Neuronal stem cell (in vitro differentiated cells): Measurements from ENCODE around the gene OMP.

Source experiments
- DNase-seq: peaks from one replicate; pipeline ENCODE4 v3.0.0-alpha.2; 2013; ENCODE audit warnings: low spot score
- H2AFZ ChIP-seq: one replicate; pipeline ENCODE4 v1.6.1; 2013; ENCODE audit warnings: mild to moderate bottlenecking, low read length, inconsistent platforms
- H2AK5ac ChIP-seq: 2 replicates; pipeline ENCODE4 v1.6.1; 2013; ENCODE audit warnings: low read depth, mild to moderate bottlenecking, inconsistent platforms, low read length, moderate library complexity, mixed read lengths
- H2BK120ac ChIP-seq: 2 replicates; pipeline ENCODE4 v1.6.1; 2013; ENCODE audit warnings: low read depth, mild to moderate bottlenecking, inconsistent platforms, low read length, moderate library complexity, mixed read lengths
- H2BK12ac ChIP-seq: one replicate; pipeline ENCODE4 v1.6.1; 2013; ENCODE audit warnings: low read length, inconsistent platforms
- H2BK15ac ChIP-seq: 2 replicates; pipeline ENCODE4 v1.6.1; 2013; ENCODE audit warnings: mild to moderate bottlenecking, low read length, inconsistent platforms, mixed read lengths
- H2BK5ac ChIP-seq: one replicate; pipeline ENCODE4 v1.6.1; 2013; ENCODE audit warnings: inconsistent platforms, mild to moderate bottlenecking, low read length, moderate library complexity
- H3K14ac ChIP-seq: one replicate; pipeline ENCODE4 v1.6.1; 2013; ENCODE audit warnings: low read length, inconsistent platforms
- H3K18ac ChIP-seq: 2 replicates; pipeline ENCODE4 v1.6.1; 2013; ENCODE audit warnings: low read length, inconsistent platforms
- H3K23ac ChIP-seq: 2 replicates; pipeline ENCODE4 v1.6.1; 2013; ENCODE audit warnings: low read depth, mild to moderate bottlenecking, mixed read lengths, low read length, inconsistent platforms; ENCODE audit not compliant: poor library complexity
- H3K27ac ChIP-seq: replicated peaks from 3 replicates; pipeline ENCODE4 v1.5.1; 2013; ENCODE audit warnings: low read length, inconsistent platforms
- H3K27me3 ChIP-seq, 3 experiments: 2 replicates each; pipeline ENCODE4 v1.6.1; 2013; ENCODE audit warnings: low read length in 3 of 3, mild to moderate bottlenecking in 2 of 3, inconsistent platforms in 1 of 3, low read depth in 1 of 3, mixed read lengths in 1 of 3, moderate library complexity in 1 of 3; ENCODE audit not compliant: control insufficient read depth in 3 of 3, insufficient read depth in 3 of 3
- H3K36me3 ChIP-seq, 2 donors: replicated peaks in 1 of 2; 2 replicates each; pipeline ENCODE4 v1.6.1; 2013; ENCODE audit warnings: low read length in 2 of 2; ENCODE audit not compliant: control insufficient read depth in 2 of 2, insufficient read depth in 2 of 2
- H3K4ac ChIP-seq: 2 replicates; pipeline ENCODE4 v1.6.1; 2013; ENCODE audit warnings: inconsistent platforms, mild to moderate bottlenecking, low read length, moderate library complexity
- H3K4me1 ChIP-seq, 2 donors: 1 replicate in 1 of 2; 2 replicates in 1 of 2; pipeline ENCODE4 v1.6.1; 2013; ENCODE audit warnings: low read length in 2 of 2, low read depth in 1 of 2; ENCODE audit not compliant: control insufficient read depth in 2 of 2, insufficient read depth in 1 of 2
- H3K4me2 ChIP-seq: one replicate; pipeline ENCODE4 v1.6.1; 2013; ENCODE audit warnings: mild to moderate bottlenecking, low read length, inconsistent platforms; ENCODE audit not compliant: insufficient read depth, poor library complexity, severe bottlenecking
- H3K4me3 ChIP-seq, 2 donors: 2 replicates each; pipeline ENCODE4 v1.5.1; 2013; ENCODE audit warnings: low read length in 2 of 2, mild to moderate bottlenecking in 2 of 2, inconsistent platforms in 1 of 2, moderate library complexity in 1 of 2
- H3K79me1 ChIP-seq: one replicate; pipeline ENCODE4 v1.6.1; 2013; ENCODE audit warnings: low read depth, mild to moderate bottlenecking, inconsistent platforms, low read length, moderate library complexity
- H3K9ac ChIP-seq: one replicate; pipeline ENCODE4 v1.6.1; 2013; ENCODE audit warnings: mild to moderate bottlenecking, low read depth, low read length, inconsistent platforms; ENCODE audit not compliant: poor library complexity
- H3K9me3 ChIP-seq, 2 donors: replicated peaks in 1 of 2; 2 replicates each; pipeline versions ENCODE3 to v1.6.1; 2013; ENCODE audit warnings: low read length in 2 of 2, mild to moderate bottlenecking in 2 of 2, inconsistent platforms in 1 of 2, low read depth in 1 of 2, mixed read lengths in 1 of 2, moderate library complexity in 1 of 2; ENCODE audit not compliant: control insufficient read depth in 2 of 2, insufficient read depth in 1 of 2
- H4K8ac ChIP-seq: one replicate; pipeline ENCODE4 v1.6.1; 2013; ENCODE audit warnings: low read depth, mild to moderate bottlenecking, inconsistent platforms, low read length, moderate library complexity
- H4K91ac ChIP-seq: one replicate; pipeline ENCODE4 v1.6.1; 2013; ENCODE audit warnings: low read length, low read depth, mild to moderate bottlenecking, inconsistent platforms; ENCODE audit not compliant: poor library complexity
- WGBS, 2 donors: extraction: QIAGEN DNeasy Blood & Tissue Kit; methylation state at CpG; one replicate each; pipeline ENCODE4 v1.1.7; 2013; ENCODE audit warnings: missing lambda C conversion rate in 2 of 2, mixed read lengths in 1 of 2; ENCODE audit not compliant: insufficient read length in 2 of 2, insufficient replicate concordance in 1 of 2; ENCODE audit errors: extremely low coverage in 2 of 2; 5-methylcytosine and 5-hydroxymethylcytosine counted together

OMP gene

GRCh38 chr11:77074626-77075221 lies 27.9 kb upstream of the OMP start:
- no peak overlapping the region for H3K23ac ChIP-seq
- H2BK5ac ChIP-seq, result no peak overlapping the region
- no peak overlapping the region for H3K4me3 ChIP-seq
- no peak overlapping the region for H3K9ac ChIP-seq
- H2AFZ ChIP-seq, result no peak overlapping the region
- no CpG with 5 or more reads among the region's 15 CpGs for WGBS, 2 donors
- H3K4me1 ChIP-seq, result peaks cover 3 to 8% of the 10 kb centered on the region in 2 donors
- DNase-seq, result no peak
- H3K9me3 ChIP-seq, result peaks cover 0 to 14% of the 10 kb centered on the region in 2 donors
- peaks cover 2% of the 10 kb centered on the region for H3K79me1 ChIP-seq
- peaks cover 0 to 18% of the 10 kb centered on the region in 2 donors for H3K36me3 ChIP-seq
- H2AK5ac ChIP-seq, result peak overlapping the region; percentile 84
- H3K27ac ChIP-seq, result no peak overlapping the region
- H4K91ac ChIP-seq, result no peak overlapping the region
- no peak overlapping the region for H2BK12ac ChIP-seq
- no peak overlapping the region for H3K4ac ChIP-seq
- H2BK15ac ChIP-seq, result peak overlapping the region; percentile 49
- no peaks in the 10 kb centered on the region for H3K27me3 ChIP-seq
- H3K14ac ChIP-seq, result no peak overlapping the region
- H2BK120ac ChIP-seq, result no peak overlapping the region
- H3K18ac ChIP-seq, result peak overlapping the region; percentile 28
- no peak overlapping the region for H3K4me2 ChIP-seq
- no peak overlapping the region for H4K8ac ChIP-seq

- no peak overlapping the region for H3K4me2 ChIP-seq
- no peak overlapping the region for H2AFZ ChIP-seq
- H2BK15ac ChIP-seq, result no peak overlapping the region
- H2BK12ac ChIP-seq, result no peak overlapping the region
- H4K8ac ChIP-seq, result no peak overlapping the region
- no peak overlapping the region for H2BK5ac ChIP-seq
- WGBS, 2 donors, result no CpG with 5 or more reads among the region's 5 CpGs
- no peak overlapping the region for H3K14ac ChIP-seq
- H3K36me3 ChIP-seq, result peaks cover 0 to 20% of the 10 kb centered on the region in 2 donors
- DNase-seq, result no peak
- H3K23ac ChIP-seq, result peak overlapping the region; percentile 55
- no peak overlapping the region for H3K27ac ChIP-seq
- no peak overlapping the region for H3K4me3 ChIP-seq
- H3K79me1 ChIP-seq, result peaks cover 2% of the 10 kb centered on the region
- no peak overlapping the region for H4K91ac ChIP-seq
- peaks cover under 1 to 14% of the 10 kb centered on the region in 2 donors for H3K9me3 ChIP-seq
- H3K4ac ChIP-seq, result no peak overlapping the region
- H2BK120ac ChIP-seq, result no peak overlapping the region
- H3K4me1 ChIP-seq, result peaks cover 3 to 6% of the 10 kb centered on the region in 2 donors
- H3K9ac ChIP-seq, result peak overlapping the region; percentile 44
- H2AK5ac ChIP-seq, result no peak overlapping the region
- H3K27me3 ChIP-seq, result no peaks in the 10 kb centered on the region
- no peak overlapping the region for H3K18ac ChIP-seq
These were observed 27.2 kb upstream of the OMP start for GRCh38 chr11:77075425-77075905.

DNA sequence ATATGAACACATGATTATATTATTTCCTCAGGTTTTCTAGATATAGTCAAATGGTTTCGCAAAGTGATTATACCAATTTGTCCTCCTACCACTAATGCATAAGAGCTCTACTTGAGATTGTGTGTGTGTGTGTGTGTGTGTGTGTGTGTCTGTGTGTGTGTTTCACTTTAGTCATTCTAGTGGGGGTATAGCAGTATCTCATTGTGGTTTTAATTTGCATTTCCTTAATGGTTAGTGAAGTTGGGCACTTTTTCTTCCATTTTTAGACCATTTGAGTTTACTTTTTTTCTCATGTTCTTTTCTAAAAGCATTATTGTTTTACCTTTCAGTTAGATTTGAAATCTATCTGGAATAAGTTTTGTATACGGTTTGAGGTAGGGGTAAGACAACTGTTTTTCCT lies 23.0 kb upstream of the OMP start:
- H3K23ac ChIP-seq, result no peak overlapping the region

GRCh38 chr11:77080643-77081210 lies 21.9 kb upstream of the OMP start:
- H2BK120ac ChIP-seq, result no peak overlapping the region
- no CpG with 5 or more reads among the region's 2 CpGs for WGBS, 2 donors
- H3K18ac ChIP-seq, result no peak overlapping the region
- no peak overlapping the region for H2AFZ ChIP-seq
- no peak overlapping the region for H2AK5ac ChIP-seq
- peaks cover 0 to under 1% (median 0%) of the 10 kb centered on the region in 3 experiments for H3K27me3 ChIP-seq
- peaks cover 0 to 30% of the 10 kb centered on the region in 2 donors for H3K36me3 ChIP-seq
- H3K9ac ChIP-seq, result no peak overlapping the region
- peak overlapping the region; percentile 17 for H3K14ac ChIP-seq
- H2BK12ac ChIP-seq, result no peak overlapping the region
- no peak overlapping the region for H3K4me2 ChIP-seq
- no peaks in the 10 kb centered on the region for H3K4me1 ChIP-seq
- H2BK15ac ChIP-seq, result no peak overlapping the region
- H3K23ac ChIP-seq, result peak overlapping the region; percentile 67
- H3K4ac ChIP-seq, result no peak overlapping the region
- H3K9me3 ChIP-seq, result peaks cover 2 to 14% of the 10 kb centered on the region in 2 donors
- no peak overlapping the region for H3K4me3 ChIP-seq
- no peak overlapping the region for H3K27ac ChIP-seq
- no peaks in the 10 kb centered on the region for H3K79me1 ChIP-seq
- no peak overlapping the region for H2BK5ac ChIP-seq
- H4K91ac ChIP-seq, result no peak overlapping the region
- peak overlapping the region; percentile 17 for H4K8ac ChIP-seq
- DNase-seq, result no peak

More for the DNA sequence above, 23.0 kb upstream of the OMP start:
- Histone ChIP-seq H2AK5ac (no peak overlapping the region), H2BK12ac (no peak overlapping the region), H3K4me1 (no peaks in the 10 kb centered on the region), H3K79me1 (no peaks in the 10 kb centered on the region), H2AFZ (no peak overlapping the region), H3K36me3 (peaks cover 0 to 24% of the 10 kb centered on the region in 2 donors), H2BK5ac (no peak overlapping the region), H3K9ac (no peak overlapping the region), H3K4me3 (no peak overlapping the region), H4K8ac (no peak overlapping the region), H3K27ac (no peak overlapping the region), H2BK120ac (no peak overlapping the region), H2BK15ac (no peak overlapping the region), H3K14ac (no peak overlapping the region), H3K4me2 (no peak overlapping the region), H3K9me3 (peaks cover 2 to 14% of the 10 kb centered on the region in 2 donors), H3K27me3 (no peaks in the 10 kb centered on the region), H3K18ac (no peak overlapping the region), H3K4ac (no peak overlapping the region), H4K91ac (no peak overlapping the region)
- no peak for DNase-seq
- no CpG with 5 or more reads among the region's 2 CpGs for WGBS, 2 donors
